HG02588 (cell line): ENCODE measurements around the gene EDC3.
"Not testable (repeated sequence)": the region's sequence is repeated elsewhere in the genome, so short reads cannot be mapped to it uniquely, and the experiment has no call there.

Experiments
- ATAC-seq: cut with Tn5 transposase; IDR thresholded peaks from one replicate; pipeline ENCODE4 v1.9.1; 2021; ENCODE audit warnings: mild to moderate bottlenecking, moderate library complexity; ENCODE audit not compliant: unreplicated experiment

EDC3 gene

DNA sequence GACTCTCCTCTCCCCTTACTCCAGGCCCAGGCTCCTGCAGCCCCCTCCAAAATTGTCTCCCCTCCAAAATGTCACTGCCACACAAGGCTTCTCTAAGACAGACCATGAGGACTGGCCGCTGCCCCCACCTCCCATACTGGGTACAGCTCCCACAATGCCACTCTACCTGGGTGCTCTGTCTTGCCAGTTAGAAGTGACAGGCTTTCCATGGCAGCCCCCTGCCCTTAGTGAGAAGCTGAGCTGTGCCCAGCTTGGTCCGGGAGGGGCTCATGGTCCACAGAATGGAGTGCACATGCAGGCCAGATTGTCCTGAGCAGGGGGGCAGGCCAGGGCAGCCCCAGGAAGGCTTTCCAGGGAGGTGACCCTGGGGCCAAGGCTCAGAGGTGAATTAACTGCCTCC lies 83.1 kb downstream of the EDC3 start:
- no peak for ATAC-seq

- no peak for ATAC-seq
Observed at GRCh38 chr15:74611834-74612233, 84.0 kb downstream of the EDC3 start.

DNA sequence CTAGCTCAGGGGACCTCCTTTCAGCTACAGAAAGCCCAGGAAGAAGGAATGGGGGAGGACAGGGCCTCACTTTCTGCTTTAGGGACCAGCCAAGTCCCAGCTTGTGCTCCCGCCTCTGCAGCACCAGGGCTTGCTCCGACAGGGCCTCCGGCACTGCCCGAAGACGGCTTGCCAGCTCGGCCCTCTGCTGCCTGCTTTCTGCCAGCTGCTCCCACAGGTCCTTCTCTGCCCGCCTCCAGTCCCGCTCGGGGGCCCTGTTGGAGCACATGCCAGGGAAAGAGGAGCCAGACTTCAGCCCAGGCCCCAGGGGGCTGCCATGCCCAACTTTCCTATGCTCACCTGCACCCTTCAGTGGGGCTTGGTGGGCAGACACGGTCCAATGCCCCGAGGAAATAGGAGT lies 84.5 kb downstream of the EDC3 start:
- ATAC-seq = no peak

- no peak for ATAC-seq
Observed at GRCh38 chr15:74610302-74610951, 85.4 kb downstream of the EDC3 start.

- ATAC-seq = no peak
Observed at GRCh38 chr15:74609938-74610301, 85.9 kb downstream of the EDC3 start.

GRCh38 chr15:74608786-74609185 lies 87.0 kb downstream of the EDC3 start:
- no peak for ATAC-seq

DNA sequence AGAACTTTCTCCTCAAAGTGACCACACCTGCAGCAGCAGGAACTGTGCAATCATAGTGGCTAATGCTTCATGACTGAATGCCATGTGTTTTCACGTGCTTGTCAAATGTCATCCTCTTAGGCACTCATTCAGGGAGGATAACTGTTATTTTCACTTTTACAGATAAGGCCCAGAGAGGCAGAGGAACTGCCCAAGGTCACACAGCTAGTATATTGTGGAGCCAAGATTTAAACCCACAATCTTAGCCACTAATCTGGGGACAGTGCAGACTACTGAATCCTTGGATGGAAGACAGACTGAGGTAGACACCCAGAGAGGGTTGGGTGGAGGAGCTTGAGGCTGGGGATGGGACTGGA lies 90.1 kb downstream of the EDC3 start:
- no peak for ATAC-seq

DNA sequence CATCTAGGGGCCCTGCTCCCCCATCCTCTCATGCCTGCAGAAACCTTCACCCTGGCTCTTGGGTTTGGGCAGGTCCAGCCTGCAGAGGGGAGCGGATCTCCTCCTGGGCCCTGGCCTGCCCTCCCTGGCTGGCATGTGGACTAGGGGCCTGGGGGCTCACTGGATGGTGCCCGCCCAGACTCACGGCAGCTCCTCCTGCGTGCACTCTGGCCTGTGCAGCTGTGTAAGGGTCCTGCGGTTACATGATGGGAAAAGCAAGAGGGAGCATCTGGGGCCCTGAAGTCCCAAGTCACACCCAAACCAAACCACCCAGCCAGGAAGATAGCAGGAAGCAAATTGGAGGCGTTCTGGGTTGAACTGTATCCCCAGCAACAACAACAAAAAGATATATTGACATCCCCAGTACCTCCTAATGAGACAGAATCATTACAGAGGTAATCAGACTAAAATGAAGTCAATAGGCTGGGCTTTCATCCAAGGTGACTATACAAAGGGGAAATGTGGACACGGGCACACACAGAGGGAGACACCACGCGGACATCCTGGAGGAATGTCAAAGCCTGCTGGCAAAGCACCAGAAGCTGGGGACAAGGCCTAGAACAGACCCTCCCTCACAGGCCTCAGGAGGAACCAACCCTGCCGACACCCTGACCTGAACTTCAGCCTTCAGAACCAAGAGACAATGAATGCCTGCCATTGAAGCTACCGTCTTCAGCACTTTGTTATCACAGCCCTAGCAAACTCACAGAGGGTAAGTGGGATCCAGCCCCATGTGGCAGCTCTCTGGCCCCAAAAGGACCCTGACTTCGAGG lies 90.6 kb downstream of the EDC3 start:
- ATAC-seq = no peak

GRCh38 chr15:74603789-74604705 lies 91.8 kb downstream of the EDC3 start:
- no peak for ATAC-seq

DNA sequence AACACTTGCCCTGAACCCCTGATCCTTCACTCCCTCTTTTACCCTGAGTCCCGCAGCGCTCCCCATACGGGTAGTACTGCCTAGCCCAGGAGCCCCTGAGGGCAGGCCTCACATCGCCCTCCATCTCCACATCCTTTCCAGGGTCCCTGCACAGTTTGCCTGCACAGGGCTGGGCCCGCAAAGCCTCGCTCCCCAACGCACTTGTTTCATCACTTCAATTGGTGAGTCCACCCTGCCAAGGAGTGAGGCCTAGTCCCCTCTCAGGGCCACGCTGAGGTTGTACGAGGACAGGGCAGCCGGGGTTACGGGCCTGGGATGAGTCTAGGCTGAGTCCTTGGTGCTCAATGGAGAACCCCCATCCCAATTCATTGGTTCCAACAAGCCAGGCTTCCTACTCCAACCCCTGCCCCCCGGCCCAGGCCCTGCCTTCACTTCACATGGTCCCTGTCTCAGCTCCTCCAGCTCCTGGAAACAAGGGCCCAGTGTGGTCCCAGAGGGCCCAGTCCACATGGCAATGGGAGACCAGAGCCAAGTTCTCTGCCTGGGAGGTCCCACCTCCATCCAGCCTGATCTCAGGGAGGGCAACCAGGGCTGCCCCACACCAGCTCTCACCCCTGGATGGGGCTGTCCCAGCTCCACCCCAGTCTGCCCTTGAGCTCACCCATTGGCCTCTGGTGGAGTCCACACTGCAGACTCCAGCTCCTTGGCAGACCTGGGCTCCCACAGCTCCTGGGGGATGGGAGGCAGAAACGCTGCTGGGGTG lies 92.6 kb downstream of the EDC3 start:
- ATAC-seq = no peak

GRCh38 chr15:74599156-74599555 lies 96.7 kb downstream of the EDC3 start:
- no peak for ATAC-seq

DNA sequence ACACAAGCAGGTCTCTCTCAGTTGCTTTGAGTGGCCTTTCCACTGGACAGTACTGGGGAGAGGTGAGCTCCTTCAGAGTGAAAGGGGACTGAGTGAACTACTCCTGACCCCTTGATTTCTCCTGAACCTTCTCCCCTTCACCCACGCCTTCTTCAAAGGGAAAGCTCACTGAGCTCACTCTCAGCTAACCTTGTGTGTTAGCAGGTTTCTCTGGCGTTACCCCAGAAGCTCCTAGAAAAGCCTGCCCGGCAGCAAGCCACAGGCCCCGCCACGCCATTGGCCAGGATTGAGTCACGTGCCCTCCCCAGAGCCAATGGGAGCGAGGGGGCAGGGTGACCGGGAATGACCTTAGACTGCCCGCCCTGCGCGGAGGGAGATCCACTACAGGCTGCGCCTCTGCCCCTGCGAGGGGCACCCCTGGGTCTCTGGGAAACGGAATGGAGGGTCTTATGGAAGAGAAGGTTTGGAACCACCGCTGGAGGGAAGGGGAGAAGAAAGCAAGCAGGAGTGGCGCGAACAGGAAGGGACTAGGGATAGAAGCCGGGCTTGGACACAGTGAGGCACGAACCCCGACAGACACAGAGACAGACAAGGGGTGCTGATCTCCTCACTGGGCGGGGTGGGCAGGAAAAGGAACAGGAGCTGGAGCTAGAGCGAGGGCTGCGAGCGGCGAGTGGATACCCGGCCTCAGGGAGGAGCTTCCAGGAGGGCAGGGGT lies 97.5 kb downstream of the EDC3 start:
- peak; percentile 86 for ATAC-seq

DNA sequence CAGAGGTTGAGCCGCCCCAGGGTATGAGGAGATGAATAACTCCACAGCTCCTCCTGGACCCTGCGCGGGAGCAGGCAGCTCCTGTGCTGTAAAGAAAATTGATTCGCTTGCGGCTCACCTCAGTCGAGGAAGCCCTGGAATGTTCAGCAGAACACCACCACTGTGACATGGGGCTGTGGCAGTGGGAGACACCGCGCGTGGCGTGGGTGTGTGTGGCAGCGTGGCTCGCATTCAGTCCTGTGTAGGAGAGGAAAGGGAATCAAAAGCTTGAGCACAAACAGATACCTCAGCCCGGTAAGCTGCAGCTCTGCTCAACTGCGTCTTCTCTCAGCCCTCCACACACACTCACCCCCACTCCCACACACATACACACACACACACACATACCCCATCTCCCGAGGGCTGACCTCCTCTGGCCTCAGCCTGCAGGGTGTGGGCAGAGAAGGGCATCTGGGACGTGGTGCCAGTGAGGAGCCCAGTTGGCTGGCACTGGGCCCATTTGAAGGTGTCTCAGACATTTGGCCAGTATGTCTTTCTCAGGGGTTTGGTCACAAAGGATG lies 98.6 kb downstream of the EDC3 start:
- not testable (repeated sequence) for ATAC-seq

GRCh38 chr15:74596736-74597135 lies 99.1 kb downstream of the EDC3 start:
- ATAC-seq = not testable (repeated sequence)

- no peak for ATAC-seq
Observed at GRCh38 chr15:74595271-74595670, 100.6 kb downstream of the EDC3 start.

- no peak for ATAC-seq
Observed at GRCh38 chr15:74594455-74594854, 101.4 kb downstream of the EDC3 start.

GRCh38 chr15:74593122-74593521 lies 102.7 kb downstream of the EDC3 start:
- no peak for ATAC-seq

- ATAC-seq = no peak
Observed at GRCh38 chr15:74592222-74592621, 103.6 kb downstream of the EDC3 start.

GRCh38 chr15:74589826-74590225 lies 106.0 kb downstream of the EDC3 start:
- no peak for ATAC-seq

- ATAC-seq = no peak
Observed at GRCh38 chr15:74585857-74586256, 110.0 kb downstream of the EDC3 start.
